ENCODE results near the gene GPR132. TPM values are rescaled to one million over a fixed set of nuclear protein-coding genes. Genes with fewer than 3 reads are reported as not detected.

Gene GPR132
- total and polyA plus RNA-seq, 9 of the 15 experiments (the other 6 are each of a cell fraction or from before 2014, with no cell fraction given), result 0.01 to 1.1 (median 0.25) TPM; not detected in 1

GRCh38 chr14:105021656-105022275 lies 43.5 kb downstream of the GPR132 start (continued):
- TF ChIP-seq ZNF740 (CRISPR knock-in tag; IDR thresholded peaks at IDR 0.05) (peak; percentile 91), ZNF740 (tag; IDR thresholded peaks at IDR 0.05) (peak in 1 of 2 experiments; percentile 75; a peak in 1 of 4 replicates), ZNF274 (IDR thresholded peaks at IDR 0.05; ENCODE audit: borderline replicate concordance, low read depth, low read length) (no peak), SIX5 (IDR thresholded peaks at IDR 0.05; ENCODE audit: borderline replicate concordance in 1 of 2, insufficient read depth in 1 of 2, low read depth in 1 of 2, low read length in 2 of 2) (no peak), ATF2 (CRISPR knock-in tag; IDR thresholded peaks at IDR 0.05) (no peak), EHMT2 (IDR thresholded peaks at IDR 0.05) (no peak), BRD4 (IDR thresholded peaks at IDR 0.05) (no peak), AFF1 (IDR thresholded peaks at IDR 0.05; ENCODE audit: low read depth in 1 of 2, partially characterized antibody in 2 of 2) (no peak), POLR2A (conservative IDR thresholded peaks at IDR 0.05) (peak; percentile 19; the same call in 1 of the 2 replicates), CBX8 (IDR thresholded peaks at IDR 0.05; ENCODE audit: borderline replicate concordance, extremely low read depth, low read depth, low read length, poor library complexity, severe bottlenecking) (no peak), PHF8 (IDR thresholded peaks at IDR 0.05; ENCODE audit: borderline replicate concordance, low read length) (no peak), HNRNPLL (IDR thresholded peaks at IDR 0.05; ENCODE audit: low read depth, low read length, poor library complexity, severe bottlenecking) (no peak), ZNF134 (CRISPR knock-in tag; conservative IDR thresholded peaks at IDR 0.05) (no peak), ZFP30 (CRISPR knock-in tag; IDR thresholded peaks at IDR 0.05; ENCODE audit: borderline replicate concordance) (no peak), ELF4 (CRISPR knock-in tag; IDR thresholded peaks at IDR 0.05) (no peak), NR1H2 (CRISPR knock-in tag; IDR thresholded peaks at IDR 0.05) (no peak), NR3C1 (CRISPR knock-in tag; IDR thresholded peaks at IDR 0.05) (no peak), U2AF2 (optimal IDR thresholded peaks at IDR 0.05; ENCODE audit: low read depth, low read length) (no peak), ZKSCAN8 (CRISPR knock-in tag; IDR thresholded peaks at IDR 0.05) (no peak), FOXK2 (conservative IDR thresholded peaks at IDR 0.05 in 1 of 2, IDR thresholded peaks at IDR 0.05 in 1 of 2; ENCODE audit: low read depth in 2 of 2) (no peak), ZBTB2 (IDR thresholded peaks at IDR 0.05) (no peak)

Data from K562 (cell line).